IMR-90 (cell line): Measurements from ENCODE around the gene JPT2. TPM values are rescaled to one million over a fixed set of nuclear protein-coding genes. Genes with fewer than 3 reads are reported as not detected.
A peak's percentile ranks its signal among the peaks of the same experiment; 100 is the strongest.

ENCODE experiments used
- ELK1 ChIP-seq: fragments of 150-350 bp; IDR thresholded peaks from 2 replicates; pipeline ENCODE4 v1.6.1; 2016; ENCODE audit warnings: low read depth, mild to moderate bottlenecking, low read length, moderate library complexity, borderline replicate concordance
- POLR2A ChIP-seq: IDR thresholded peaks from 2 replicates; pipeline ENCODE4 v1.6.1; 2012; ENCODE audit warnings: mild to moderate bottlenecking, low read depth, low read length
- polyA plus RNA-seq, 3 experiments: library from polyadenylated mRNA; depleted of rRNA; stranded (reverse); fragments of >200 nt; gene quantifications; 2 replicates each; pipeline ENCODE4 v1.2.3, GENCODE V29; 2012; ENCODE audit warnings: low replicate concordance in 1 of 3
- total RNA-seq: library from RNA; depleted of rRNA; stranded (reverse); fragments of >200 nt; gene quantifications from 2 replicates; pipeline ENCODE4 v1.2.3, GENCODE V29; 2012

The JPT2 gene
- total and polyA plus RNA-seq, 2 of the 4 experiments (the other 2 are of a cell fraction) = 40.0 to 41.5 TPM

GRCh38 chr16:1705688-1706385, 27.8 kb downstream of the JPT2 start, which contains the start of gene MAPK8IP3 (continued):
- TF ChIP-seq ELK1 (0 out of 2 replicates have a peak, but pooled peaks have one; percentile 21), POLR2A (peak; percentile 77; the same call in 1 of the 2 replicates)
